ENCODE measurements around the gene SLC17A7. TPM values are rescaled to one million over a fixed set of nuclear protein-coding genes. Genes with fewer than 3 reads are reported as not detected.

The SLC17A7 gene
- total and polyA plus RNA-seq, 2 donors (not counting 1 experiment from before 2014, with no cell fraction given), result 0.60 to 0.89 TPM

- Mint-ChIP-seq H3K9me3 (ENCODE audit: insufficient read depth) (no peaks in the 10 kb centered on the region), H3K4me3 (no peak overlapping the region), H3K4me1 (peaks cover 44% of the 10 kb centered on the region), H3K27ac (no peak overlapping the region), H3K27me3 (peaks cover 16% of the 10 kb centered on the region)
- 84% methylated on average over 3 of the region's 3 CpGs for WGBS (ENCODE audit: insufficient coverage)
- Histone ChIP-seq H2AFZ (ENCODE audit: insufficient read depth, low read depth, low read length, poor library complexity, severe bottlenecking) (no peak overlapping the region), H3K4me3 (ENCODE audit: control extremely low read depth in 1 of 5, extremely low read depth in 1 of 5, insufficient read depth in 1 of 5, low read depth in 2 of 5, low read length in 4 of 5) (no peak overlapping the region), H3K79me2 (ENCODE audit: control insufficient read depth, insufficient read depth, low read length) (no peaks in the 10 kb centered on the region), H3K9ac (ENCODE audit: low read length) (no peak overlapping the region), H3K36me3 (replicated peaks in 1 of 2; ENCODE audit: control extremely low read depth in 1 of 2, control insufficient read depth in 1 of 2, extremely low read depth in 1 of 2, insufficient read depth in 2 of 2, low read length in 1 of 2) (no peaks in the 10 kb centered on the region), H3K27ac (ENCODE audit: low read length in 2 of 2) (no peak overlapping the region), H3K4me2 (replicated peaks; ENCODE audit: low read depth, low read length, poor library complexity, severe bottlenecking) (no peak overlapping the region), H3K9me3 (ENCODE audit: control extremely low read depth in 1 of 3, control insufficient read depth in 2 of 3, insufficient read depth in 1 of 3, low read length in 2 of 3) (peaks cover 0 to 4% (median 0%) of the 10 kb centered on the region in 3 donors), H3K4me1 (ENCODE audit: control insufficient read depth in 2 of 2, insufficient read depth in 2 of 2, low read length in 2 of 2) (peaks cover 27 to 51% of the 10 kb centered on the region in 2 donors), H3K27me3 (replicated peaks in 1 of 4; ENCODE audit: control extremely low read depth in 1 of 4, control insufficient read depth in 3 of 4, insufficient read depth in 4 of 4, low read length in 3 of 4) (peaks cover 0 to 30% (median 8%) of the 10 kb centered on the region in 4 experiments), H4K20me1 (ENCODE audit: control insufficient read depth, insufficient read depth, low read length, poor library complexity, severe bottlenecking) (no peaks in the 10 kb centered on the region)
- ChIA-PET POLR2A (no interaction called here), CTCF (interaction anchor here (1.3 kb wide), 1 partner anchor 11 kb away, joined by 3 read pairs; the partner anchor contains the start of gene GFY)
- TF ChIP-seq EZH2 (IDR thresholded peaks at IDR 0.05; ENCODE audit: borderline replicate concordance, insufficient read depth, low read depth, low read length, poor library complexity, severe bottlenecking) (no peak), CTCF (IDR thresholded peaks at IDR 0.05) (no peak)
- intact Hi-C loops (cut with micrococcal nuclease), result no loop called here
- ATAC-seq (ENCODE audit: low read depth), result no peak
- no peak for DNase-seq
Observed at GRCh38 chr19:49414256-49414655, 27.1 kb downstream of the SLC17A7 start.

- Histone ChIP-seq H3K36me3 (replicated peaks in 1 of 2; ENCODE audit: control extremely low read depth in 1 of 2, control insufficient read depth in 1 of 2, extremely low read depth in 1 of 2, insufficient read depth in 2 of 2, low read length in 1 of 2) (no peaks in the 10 kb centered on the region), H4K20me1 (ENCODE audit: control insufficient read depth, insufficient read depth, low read length, poor library complexity, severe bottlenecking) (no peaks in the 10 kb centered on the region), H3K4me3 (ENCODE audit: control extremely low read depth in 1 of 5, extremely low read depth in 1 of 5, insufficient read depth in 1 of 5, low read depth in 2 of 5, low read length in 4 of 5) (no peak overlapping the region), H3K79me2 (ENCODE audit: control insufficient read depth, insufficient read depth, low read length) (no peaks in the 10 kb centered on the region), H2AFZ (ENCODE audit: insufficient read depth, low read depth, low read length, poor library complexity, severe bottlenecking) (no peak overlapping the region), H3K27ac (ENCODE audit: low read length in 2 of 2) (no peak overlapping the region), H3K4me2 (replicated peaks; ENCODE audit: low read depth, low read length, poor library complexity, severe bottlenecking) (no peak overlapping the region), H3K9me3 (ENCODE audit: control extremely low read depth in 1 of 3, control insufficient read depth in 2 of 3, insufficient read depth in 1 of 3, low read length in 2 of 3) (peaks cover 0 to 7% (median 0%) of the 10 kb centered on the region in 3 donors), H3K9ac (ENCODE audit: low read length) (no peak overlapping the region), H3K27me3 (replicated peaks in 1 of 4; ENCODE audit: control extremely low read depth in 1 of 4, control insufficient read depth in 3 of 4, insufficient read depth in 4 of 4, low read length in 3 of 4) (peaks cover 0 to 21% (median under 1%) of the 10 kb centered on the region in 4 experiments), H3K4me1 (ENCODE audit: control insufficient read depth in 2 of 2, insufficient read depth in 2 of 2, low read length in 2 of 2) (peaks cover 36 to 59% of the 10 kb centered on the region in 2 donors)
- H3K9me3 Mint-ChIP-seq (ENCODE audit: insufficient read depth), result no peaks in the 10 kb centered on the region
- no peak overlapping the region for H3K27ac Mint-ChIP-seq
- TF ChIP-seq EZH2 (IDR thresholded peaks at IDR 0.05; ENCODE audit: borderline replicate concordance, insufficient read depth, low read depth, low read length, poor library complexity, severe bottlenecking) (no peak), CTCF (IDR thresholded peaks at IDR 0.05) (no peak)
- intact Hi-C loops (cut with micrococcal nuclease), result no loop called here
- H3K27me3 Mint-ChIP-seq, result peaks cover 9% of the 10 kb centered on the region
- ATAC-seq (ENCODE audit: low read depth) (no peak), DNase-seq (no peak)
- WGBS (ENCODE audit: insufficient coverage), result 98% methylated on average over 5 of the region's 9 CpGs
- no peak overlapping the region for H3K4me3 Mint-ChIP-seq
- peaks cover 52% of the 10 kb centered on the region for H3K4me1 Mint-ChIP-seq
- ChIA-PET POLR2A (no interaction called here), CTCF (interaction anchor here (1.1 to 1.3 kb wide), 2 partner anchors 11 to 23 kb away, joined by 3 read pairs; partner anchors contain the start of gene GFY)
Observed at GRCh38 chr19:49413348-49413747, 28.0 kb downstream of the SLC17A7 start.
